ENCODE data around the gene CD40LG. TPM values are rescaled to one million over a fixed set of nuclear protein-coding genes. Genes with fewer than 3 reads are reported as not detected.

Gene CD40LG
- total and polyA plus RNA-seq, 12 donors = 0.07 to 0.78 (median 0.25) TPM; not detected in 6

- H3K36me3 ChIP-seq (replicated peaks in 1 of 2) = no peaks in the 10 kb centered on the region
- no peak overlapping the region for H3K4me3 ChIP-seq
- H3K27me3 ChIP-seq = no peaks in the 10 kb centered on the region
- H3K4me1 ChIP-seq (replicated peaks in 1 of 2) = no peaks in the 10 kb centered on the region
- H3K27ac ChIP-seq = no peak overlapping the region
- no peaks in the 10 kb centered on the region for H3K9me3 ChIP-seq (replicated peaks in 1 of 3)
- 74 to 92% (median 85%) methylated on average over 4 to 5 of the region's 5 CpGs for WGBS, 4 donors
- TF ChIP-seq POLR2A (IDR thresholded peaks at IDR 0.05) = no peak
- TF ChIP-seq CTCF (IDR thresholded peaks at IDR 0.05) = no peak
- intact Hi-C loops (cut with DNase I) = no loop called here
- no peak for DNase-seq
Observed at GRCh38 chrX:136658151-136658550, 10.2 kb downstream of the CD40LG start.

- Histone ChIP-seq H3K9me3 (replicated peaks in 1 of 3) (no peaks in the 10 kb centered on the region), H3K27me3 (no peaks in the 10 kb centered on the region), H3K27ac (no peak overlapping the region), H3K4me1 (replicated peaks in 1 of 2) (no peaks in the 10 kb centered on the region), H3K4me3 (no peak overlapping the region), H3K36me3 (replicated peaks in 1 of 2) (no peaks in the 10 kb centered on the region)
- no peak for DNase-seq
- intact Hi-C loops (cut with DNase I) = no loop called here
- WGBS, 4 donors = 85 to 95% (median 85%) methylated on average over 6 to 9 of the region's 9 CpGs
- TF ChIP-seq POLR2A (IDR thresholded peaks at IDR 0.05) = no peak
- TF ChIP-seq CTCF (IDR thresholded peaks at IDR 0.05) = no peak
Observed at GRCh38 chrX:136659174-136659573, 11.2 kb downstream of the CD40LG start.

- DNase-seq = no peak
- no peaks in the 10 kb centered on the region for H3K36me3 ChIP-seq (replicated peaks in 1 of 2)
- TF ChIP-seq POLR2A (IDR thresholded peaks at IDR 0.05) = no peak
- TF ChIP-seq CTCF (IDR thresholded peaks at IDR 0.05) = no peak
- H3K27ac ChIP-seq = no peak overlapping the region
- no peaks in the 10 kb centered on the region for H3K4me1 ChIP-seq (replicated peaks in 1 of 2)
- H3K27me3 ChIP-seq = no peaks in the 10 kb centered on the region
- H3K9me3 ChIP-seq (replicated peaks in 1 of 3) = peaks cover 0 to 3% (median 0%) of the 10 kb centered on the region in 3 donors
- no peak overlapping the region for H3K4me3 ChIP-seq
- intact Hi-C loops (cut with DNase I) = no loop called here
- WGBS, 4 donors = 59 to 100% (median 94%) methylated on average over 1 of the region's 1 CpG
Observed at GRCh38 chrX:136660896-136661295, 12.9 kb downstream of the CD40LG start.

- intact Hi-C loops (cut with DNase I) = no loop called here
- 52 to 81% (median 61%) methylated on average over 2 of the region's 2 CpGs for WGBS, 4 donors
- DNase-seq = no peak
Observed at GRCh38 chrX:136662104-136662503, 14.1 kb downstream of the CD40LG start.

More at GRCh38 chrX:136662104-136662503, 14.1 kb downstream of the CD40LG start:
- H3K36me3 ChIP-seq (replicated peaks in 1 of 2) = no peaks in the 10 kb centered on the region
- no peak overlapping the region for H3K4me3 ChIP-seq
- H3K9me3 ChIP-seq (replicated peaks in 1 of 3) = peaks cover 0 to 3% (median 0%) of the 10 kb centered on the region in 3 donors
- H3K4me1 ChIP-seq (replicated peaks in 1 of 2) = no peaks in the 10 kb centered on the region
- H3K27me3 ChIP-seq = no peaks in the 10 kb centered on the region
- TF ChIP-seq POLR2A (IDR thresholded peaks at IDR 0.05) = no peak
- no peak for TF ChIP-seq CTCF (IDR thresholded peaks at IDR 0.05)
- H3K27ac ChIP-seq = no peak overlapping the region
